OCI-LY7 (cell line): Measurements from ENCODE around the gene GPR146.

Source experiments
- EZH2phosphoT487 ChIP-seq: fragments of 200-600 bp; sonication (generic); IDR thresholded peaks from 2 replicates; pipeline ENCODE4 v1.6.1; 2018; ENCODE audit warnings: low read depth, borderline replicate concordance, mild to moderate bottlenecking, mixed run types, antibody characterized with exemption, low read length, moderate library complexity, mixed read lengths
- TF ChIP-seq, protein P1 (sequence below): fragments of 200-600 bp; sonication (generic); conservative IDR thresholded peaks from 2 replicates; pipeline ENCODE4 v1.5.1; 2014; ENCODE audit warnings: mild to moderate bottlenecking, antibody characterized with exemption, low read length, moderate library complexity, mixed read lengths

DNA sequence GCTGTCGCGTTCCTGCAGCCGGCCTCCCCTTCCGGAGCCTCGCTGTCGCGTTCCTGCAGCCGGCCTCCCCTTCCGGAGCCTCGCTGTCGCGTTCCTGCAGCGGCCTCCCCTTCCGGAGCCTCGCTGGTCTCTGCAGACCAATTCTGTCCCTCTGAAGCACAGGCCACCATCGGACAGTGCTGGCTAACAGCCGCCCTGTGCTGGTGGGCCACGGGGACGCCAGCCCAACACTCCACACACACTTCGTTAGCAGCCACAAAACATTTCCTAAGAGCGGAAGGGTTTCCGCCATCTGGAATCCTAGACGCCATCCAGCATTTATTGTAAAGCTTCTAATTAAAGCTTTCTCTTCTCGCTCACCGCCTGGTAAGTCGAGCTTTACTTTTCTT is 54.8 kb downstream of the GPR146 start:
- TF ChIP-seq, protein P1, sequence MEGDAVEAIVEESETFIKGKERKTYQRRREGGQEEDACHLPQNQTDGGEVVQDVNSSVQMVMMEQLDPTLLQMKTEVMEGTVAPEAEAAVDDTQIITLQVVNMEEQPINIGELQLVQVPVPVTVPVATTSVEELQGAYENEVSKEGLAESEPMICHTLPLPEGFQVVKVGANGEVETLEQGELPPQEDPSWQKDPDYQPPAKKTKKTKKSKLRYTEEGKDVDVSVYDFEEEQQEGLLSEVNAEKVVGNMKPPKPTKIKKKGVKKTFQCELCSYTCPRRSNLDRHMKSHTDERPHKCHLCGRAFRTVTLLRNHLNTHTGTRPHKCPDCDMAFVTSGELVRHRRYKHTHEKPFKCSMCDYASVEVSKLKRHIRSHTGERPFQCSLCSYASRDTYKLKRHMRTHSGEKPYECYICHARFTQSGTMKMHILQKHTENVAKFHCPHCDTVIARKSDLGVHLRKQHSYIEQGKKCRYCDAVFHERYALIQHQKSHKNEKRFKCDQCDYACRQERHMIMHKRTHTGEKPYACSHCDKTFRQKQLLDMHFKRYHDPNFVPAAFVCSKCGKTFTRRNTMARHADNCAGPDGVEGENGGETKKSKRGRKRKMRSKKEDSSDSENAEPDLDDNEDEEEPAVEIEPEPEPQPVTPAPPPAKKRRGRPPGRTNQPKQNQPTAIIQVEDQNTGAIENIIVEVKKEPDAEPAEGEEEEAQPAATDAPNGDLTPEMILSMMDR: no peak
- TF ChIP-seq EZH2phosphoT487: no peak
